HG02973 (cell line): ENCODE measurements around the gene KLK14.

Experiments
- ATAC-seq: cut with Tn5 transposase; IDR thresholded peaks from one replicate; pipeline ENCODE4 v1.9.1; 2021; ENCODE audit warnings: moderate library complexity; ENCODE audit not compliant: unreplicated experiment

KLK14 gene

GRCh38 chr19:51047031-51047335 lies 35.7 kb downstream of the KLK14 start:
- ATAC-seq, result no peak

GRCh38 chr19:51044327-51044726 lies 38.4 kb downstream of the KLK14 start:
- ATAC-seq, result no peak

GRCh38 chr19:51043497-51043896 lies 39.2 kb downstream of the KLK14 start:
- no peak for ATAC-seq

DNA sequence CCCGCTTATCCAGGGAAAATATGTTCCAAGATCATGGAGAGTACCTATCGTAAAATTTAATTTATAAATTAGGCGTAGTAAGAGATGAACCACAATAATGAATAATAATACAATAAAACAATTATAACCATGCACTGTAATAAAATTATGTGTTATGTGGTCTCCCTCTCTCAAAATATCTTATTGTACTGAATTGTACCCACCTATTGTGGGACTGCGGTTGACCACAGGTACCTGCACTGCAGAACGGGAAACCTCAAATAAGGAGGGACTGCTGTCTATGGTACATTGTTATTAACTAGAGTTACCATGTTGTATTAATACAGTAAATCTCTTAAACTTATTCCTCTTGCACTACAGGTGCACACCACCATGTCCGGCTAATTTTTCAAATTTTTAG lies 42.5 kb downstream of the KLK14 start:
- no peak for ATAC-seq

DNA sequence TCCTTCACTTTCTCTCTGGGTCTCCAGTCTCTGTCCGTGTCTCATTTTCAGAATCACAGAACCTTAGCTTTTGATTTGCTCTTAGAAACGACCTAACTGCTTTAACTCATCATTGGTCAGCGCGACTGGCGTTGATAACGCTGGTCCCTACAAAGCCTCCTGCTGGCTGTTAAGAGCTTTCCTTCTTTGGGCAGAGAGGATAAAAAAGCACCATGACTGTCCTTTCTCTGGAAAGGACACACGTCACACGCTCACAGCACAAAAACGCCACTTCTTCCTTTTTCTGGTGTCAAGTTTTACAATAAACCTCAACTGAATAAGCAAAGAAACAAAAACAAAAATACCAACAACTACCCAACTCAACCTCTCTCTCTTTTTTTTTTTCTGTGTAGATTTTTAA lies 46.2 kb downstream of the KLK14 start:
- no peak for ATAC-seq

DNA sequence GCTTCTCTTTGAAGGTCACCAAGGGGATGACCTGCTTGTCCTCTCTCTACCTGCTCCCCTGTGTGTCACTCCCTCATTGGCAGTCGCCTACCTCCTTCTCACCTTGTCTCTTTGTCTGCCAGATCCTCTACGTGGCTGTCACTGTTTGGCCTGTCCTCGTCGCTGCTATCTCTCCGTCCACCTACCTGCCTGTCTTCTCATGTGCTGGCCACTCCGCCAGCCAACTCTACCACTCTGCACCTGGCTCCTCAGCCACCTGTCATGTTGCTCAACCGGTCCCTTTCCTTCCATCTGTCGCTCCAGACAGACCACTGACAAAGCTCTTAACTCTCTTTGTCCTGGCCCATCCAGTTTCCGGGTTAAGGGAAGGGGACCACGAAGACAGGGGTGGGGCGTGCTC lies 48.0 kb downstream of the KLK14 start, which contains the start of gene KLK12:
Gene KLK12 (minus strand): TSS at position 299 of the 400 bp plus-strand sequence. CDS start 381 bp downstream, outside the sequence.
- ATAC-seq, result no peak

GRCh38 chr19:51031880-51032225 lies 50.8 kb downstream of the KLK14 start:
- ATAC-seq, result no peak

DNA sequence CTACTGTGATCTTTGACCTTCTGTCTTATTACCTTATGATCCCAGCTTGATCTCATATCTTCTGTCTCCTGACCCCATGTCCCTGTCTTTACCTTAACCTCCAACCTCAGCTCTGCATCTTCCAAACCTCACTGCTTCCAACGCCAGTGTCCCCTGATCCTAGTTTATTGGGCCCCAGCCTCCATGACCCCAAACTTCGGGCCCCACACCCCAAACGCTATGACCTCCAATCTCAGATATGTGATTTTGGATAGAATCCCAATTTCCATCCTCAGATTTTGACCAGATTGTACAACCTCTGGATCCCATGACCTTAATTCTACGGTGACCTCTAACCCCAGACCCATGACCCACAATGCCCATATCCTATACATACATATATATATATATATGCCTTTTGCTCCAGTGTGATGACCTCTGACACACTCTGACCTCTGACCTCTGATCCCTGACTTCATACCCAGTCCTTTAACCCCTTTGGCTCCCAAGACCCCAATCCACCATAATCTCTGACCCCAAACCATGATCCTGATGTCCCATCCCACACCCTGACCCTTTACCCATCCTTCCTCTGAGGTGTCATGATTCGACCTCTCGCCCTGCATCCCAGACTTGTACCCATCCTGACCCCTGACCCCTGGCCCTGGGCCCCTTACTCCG lies 51.3 kb downstream of the KLK14 start:
- ATAC-seq, result no peak

- no peak for ATAC-seq
These were observed 52.1 kb downstream of the KLK14 start for GRCh38 chr19:51030631-51031030.

GRCh38 chr19:51029718-51030117 lies 53.0 kb downstream of the KLK14 start:
- no peak for ATAC-seq
